IPS-15b (cell line): ENCODE results near the gene ERCC5.

Experiments
- H3K27me3 ChIP-seq: one replicate; pipeline ENCODE4 v1.6.1; 2013; ENCODE audit warnings: low read length; ENCODE audit not compliant: control insufficient read depth, insufficient read depth
- H3K36me3 ChIP-seq: one replicate; pipeline ENCODE4 v1.6.1; 2013; ENCODE audit warnings: low read length; ENCODE audit not compliant: control insufficient read depth, insufficient read depth
- H3K4me1 ChIP-seq: one replicate; pipeline ENCODE4 v1.6.1; 2013; ENCODE audit warnings: mild to moderate bottlenecking, low read length; ENCODE audit not compliant: control insufficient read depth, insufficient read depth
- H3K4me3 ChIP-seq: one replicate; pipeline ENCODE4 v1.5.1; 2013; ENCODE audit warnings: low read depth, low read length
- H3K9ac ChIP-seq: one replicate; pipeline ENCODE4 v1.6.1; 2013; ENCODE audit warnings: low read depth, mild to moderate bottlenecking, low read length
- H3K9me3 ChIP-seq: one replicate; pipeline ENCODE4 v1.6.1; 2013; ENCODE audit warnings: mild to moderate bottlenecking, low read length; ENCODE audit not compliant: control insufficient read depth, insufficient read depth

The ERCC5 gene

DNA sequence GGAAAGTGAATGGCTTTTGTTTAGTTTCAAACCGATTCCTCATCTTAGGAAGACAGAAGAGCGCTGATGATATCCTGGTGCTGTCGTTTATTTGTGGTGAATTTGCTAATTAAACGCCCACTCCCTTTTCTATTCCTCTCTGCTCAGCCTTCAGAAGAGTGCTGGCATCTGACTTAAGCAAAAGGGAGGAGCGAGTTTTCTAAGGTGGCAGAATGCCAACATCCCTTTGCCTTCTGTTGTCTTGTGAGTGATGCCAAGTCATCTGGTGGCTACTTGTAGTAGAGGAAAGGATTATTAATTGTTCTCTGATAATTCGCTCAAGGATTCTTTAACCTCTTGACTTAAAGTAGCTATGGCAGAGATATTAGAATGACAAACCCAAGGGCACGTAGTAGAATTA is 68.1 kb downstream of the ERCC5 start:
- Histone ChIP-seq H3K4me3 (no peak overlapping the region), H3K9me3 (no peaks in the 10 kb centered on the region), H3K36me3 (no peaks in the 10 kb centered on the region)

GRCh38 chr13:102914339-102914930 is 68.6 kb downstream of the ERCC5 start:
- Histone ChIP-seq H3K4me1 (no peaks in the 10 kb centered on the region), H3K9me3 (no peaks in the 10 kb centered on the region), H3K9ac (no peak overlapping the region), H3K4me3 (no peak overlapping the region), H3K36me3 (no peaks in the 10 kb centered on the region), H3K27me3 (no peaks in the 10 kb centered on the region)

More for the DNA sequence above, 68.1 kb downstream of the ERCC5 start:
- Histone ChIP-seq H3K27me3 (no peaks in the 10 kb centered on the region), H3K9ac (no peak overlapping the region), H3K4me1 (no peaks in the 10 kb centered on the region)

GRCh38 chr13:102915393-102915930 is 69.6 kb downstream of the ERCC5 start:
- Histone ChIP-seq H3K9ac (no peak overlapping the region), H3K4me3 (no peak overlapping the region), H3K9me3 (no peaks in the 10 kb centered on the region), H3K36me3 (no peaks in the 10 kb centered on the region), H3K4me1 (no peaks in the 10 kb centered on the region), H3K27me3 (no peaks in the 10 kb centered on the region)

DNA sequence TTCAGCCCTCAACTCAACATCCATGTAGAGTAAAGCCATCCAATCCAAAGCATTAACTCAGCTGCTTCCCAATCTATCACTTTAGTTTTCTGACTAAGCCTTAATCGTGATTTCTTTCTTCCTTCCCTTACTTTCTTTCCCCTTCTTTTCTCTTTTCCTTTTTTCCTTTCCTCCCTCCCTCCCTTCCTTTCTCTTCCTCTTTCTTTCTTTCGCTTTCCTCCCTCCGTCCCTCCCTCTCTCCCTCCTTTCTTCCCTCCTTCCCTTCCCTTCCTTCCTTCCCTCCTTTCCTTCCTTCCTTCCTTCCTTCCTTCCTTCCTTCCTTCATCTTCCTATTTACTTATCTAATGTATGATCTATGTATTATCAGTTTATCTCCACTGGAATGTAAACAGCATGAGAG is 71.2 kb downstream of the ERCC5 start:
- H3K4me3 ChIP-seq, result no peak overlapping the region
- no peaks in the 10 kb centered on the region for H3K27me3 ChIP-seq
- no peaks in the 10 kb centered on the region for H3K36me3 ChIP-seq
- H3K9ac ChIP-seq, result no peak overlapping the region
- no peaks in the 10 kb centered on the region for H3K9me3 ChIP-seq
- H3K4me1 ChIP-seq, result no peaks in the 10 kb centered on the region

GRCh38 chr13:102922184-102922583 is 76.4 kb downstream of the ERCC5 start:
- no peaks in the 10 kb centered on the region for H3K9me3 ChIP-seq
- H3K4me3 ChIP-seq, result no peak overlapping the region
- H3K36me3 ChIP-seq, result no peaks in the 10 kb centered on the region
- no peak overlapping the region for H3K9ac ChIP-seq
- no peaks in the 10 kb centered on the region for H3K4me1 ChIP-seq
- H3K27me3 ChIP-seq, result no peaks in the 10 kb centered on the region
